IPS-20b (cell line): ENCODE data around the gene TACR1.
A peak's percentile ranks its signal among the peaks of the same experiment; 100 is the strongest.
"Not testable (repeated sequence)": the region's sequence is repeated elsewhere in the genome, so short reads cannot be mapped to it uniquely, and the experiment has no call there.

Source experiments
- H3K27ac ChIP-seq: one replicate; pipeline ENCODE4 v1.5.1; 2013; ENCODE audit warnings: low read length
- H3K27me3 ChIP-seq: 2 replicates; pipeline ENCODE4 v1.6.1; 2013; ENCODE audit warnings: mild to moderate bottlenecking, low read length, inconsistent platforms; ENCODE audit not compliant: insufficient read depth
- H3K36me3 ChIP-seq: 2 replicates; pipeline ENCODE4 v1.6.1; 2013; ENCODE audit warnings: low read depth, mild to moderate bottlenecking, inconsistent platforms, low read length, moderate library complexity; ENCODE audit not compliant: insufficient read depth
- H3K4me1 ChIP-seq: 2 replicates; pipeline ENCODE4 v1.6.1; 2013; ENCODE audit warnings: mild to moderate bottlenecking, control low read depth, inconsistent platforms, low read length, moderate library complexity; ENCODE audit not compliant: insufficient read depth
- H3K4me3 ChIP-seq: 2 replicates; pipeline ENCODE4 v1.5.1; 2013; ENCODE audit warnings: mild to moderate bottlenecking, low read length, inconsistent platforms
- H3K9ac ChIP-seq: 2 replicates; pipeline ENCODE4 v1.6.1; 2013; ENCODE audit warnings: low read depth, mild to moderate bottlenecking, inconsistent platforms, low read length, moderate library complexity
- H3K9me3 ChIP-seq: 2 replicates; pipeline ENCODE4 v1.6.1; 2013; ENCODE audit warnings: mild to moderate bottlenecking, low read depth, low read length, inconsistent platforms; ENCODE audit not compliant: insufficient read depth

The TACR1 gene

GRCh38 chr2:75076088-75076487 lies 123.2 kb downstream of the TACR1 start:
- Histone ChIP-seq H3K4me3 (no peak overlapping the region), H3K36me3 (no peaks in the 10 kb centered on the region), H3K4me1 (no peaks in the 10 kb centered on the region), H3K9me3 (no peaks in the 10 kb centered on the region), H3K27me3 (no peaks in the 10 kb centered on the region), H3K9ac (no peak overlapping the region), H3K27ac (no peak overlapping the region)

- no peak overlapping the region for H3K9ac ChIP-seq
- H3K9me3 ChIP-seq: no peaks in the 10 kb centered on the region
- no peak overlapping the region for H3K27ac ChIP-seq
- H3K27me3 ChIP-seq: no peaks in the 10 kb centered on the region
- H3K4me3 ChIP-seq: no peak overlapping the region
- no peaks in the 10 kb centered on the region for H3K4me1 ChIP-seq
- no peaks in the 10 kb centered on the region for H3K36me3 ChIP-seq
Measured at GRCh38 chr2:75074708-75075107, 124.6 kb downstream of the TACR1 start.

- H3K27me3 ChIP-seq: no peaks in the 10 kb centered on the region
- H3K9ac ChIP-seq: no peak overlapping the region
- no peak overlapping the region for H3K27ac ChIP-seq
- H3K9me3 ChIP-seq: no peaks in the 10 kb centered on the region
- no peaks in the 10 kb centered on the region for H3K4me1 ChIP-seq
- no peaks in the 10 kb centered on the region for H3K36me3 ChIP-seq
- H3K4me3 ChIP-seq: no peak overlapping the region
Measured at GRCh38 chr2:75074228-75074627, 125.1 kb downstream of the TACR1 start.

GRCh38 chr2:75071766-75072165 lies 127.6 kb downstream of the TACR1 start:
- Histone ChIP-seq H3K27me3 (no peaks in the 10 kb centered on the region), H3K36me3 (no peaks in the 10 kb centered on the region), H3K27ac (no peak overlapping the region), H3K4me1 (no peaks in the 10 kb centered on the region), H3K9me3 (no peaks in the 10 kb centered on the region), H3K4me3 (no peak overlapping the region), H3K9ac (no peak overlapping the region)

- no peak overlapping the region for H3K27ac ChIP-seq
- no peaks in the 10 kb centered on the region for H3K36me3 ChIP-seq
- no peaks in the 10 kb centered on the region for H3K4me1 ChIP-seq
- H3K9me3 ChIP-seq: no peaks in the 10 kb centered on the region
- H3K27me3 ChIP-seq: no peaks in the 10 kb centered on the region
- H3K4me3 ChIP-seq: no peak overlapping the region
- H3K9ac ChIP-seq: no peak overlapping the region
Measured at GRCh38 chr2:75068546-75068945, 130.8 kb downstream of the TACR1 start.

GRCh38 chr2:75067506-75067905 lies 131.8 kb downstream of the TACR1 start:
- Histone ChIP-seq H3K27me3 (no peaks in the 10 kb centered on the region), H3K36me3 (no peaks in the 10 kb centered on the region), H3K27ac (no peak overlapping the region), H3K9me3 (no peaks in the 10 kb centered on the region), H3K9ac (no peak overlapping the region), H3K4me1 (no peaks in the 10 kb centered on the region), H3K4me3 (no peak overlapping the region)

GRCh38 chr2:75066121-75066902 lies 133.0 kb downstream of the TACR1 start:
- no peaks in the 10 kb centered on the region for H3K9me3 ChIP-seq
- no peak overlapping the region for H3K27ac ChIP-seq
- no peaks in the 10 kb centered on the region for H3K36me3 ChIP-seq
- H3K4me3 ChIP-seq: no peak overlapping the region
- no peaks in the 10 kb centered on the region for H3K4me1 ChIP-seq
- H3K27me3 ChIP-seq: no peaks in the 10 kb centered on the region
- no peak overlapping the region for H3K9ac ChIP-seq

GRCh38 chr2:75065402-75066008 lies 133.8 kb downstream of the TACR1 start:
- Histone ChIP-seq H3K9me3 (no peaks in the 10 kb centered on the region), H3K27ac (no peak overlapping the region), H3K9ac (no peak overlapping the region), H3K4me1 (no peaks in the 10 kb centered on the region), H3K27me3 (no peaks in the 10 kb centered on the region), H3K36me3 (no peaks in the 10 kb centered on the region), H3K4me3 (no peak overlapping the region)

- Histone ChIP-seq H3K27me3 (no peaks in the 10 kb centered on the region), H3K4me1 (no peaks in the 10 kb centered on the region; the same call in 1 of the 2 replicates), H3K9ac (no peak overlapping the region), H3K9me3 (no peaks in the 10 kb centered on the region), H3K36me3 (no peaks in the 10 kb centered on the region), H3K4me3 (no peak overlapping the region), H3K27ac (no peak overlapping the region)
Measured at GRCh38 chr2:75064691-75065396, 134.5 kb downstream of the TACR1 start.

GRCh38 chr2:75063906-75064305 lies 135.4 kb downstream of the TACR1 start:
- Histone ChIP-seq H3K4me3 (no peak overlapping the region), H3K9me3 (no peaks in the 10 kb centered on the region), H3K36me3 (no peaks in the 10 kb centered on the region), H3K9ac (no peak overlapping the region), H3K27me3 (no peaks in the 10 kb centered on the region), H3K27ac (no peak overlapping the region), H3K4me1 (no peaks in the 10 kb centered on the region; the same call in 1 of the 2 replicates)

- H3K4me1 ChIP-seq: peaks cover 26% of the 10 kb centered on the region
Measured at GRCh38 chr2:75058427-75058826, 140.9 kb downstream of the TACR1 start.

GRCh38 chr2:75057150-75057549 lies 142.2 kb downstream of the TACR1 start:
- not testable (repeated sequence) for H3K9me3 ChIP-seq, H3K27me3 ChIP-seq, H3K36me3 ChIP-seq, H3K27ac ChIP-seq
- Histone ChIP-seq H3K9ac (peak overlapping the region; percentile 68; the same call in 1 of the 2 replicates), H3K4me3 (peak overlapping the region; percentile 32; the same call in 1 of the 2 replicates), H3K4me1 (peaks cover 26% of the 10 kb centered on the region)

More at GRCh38 chr2:75058427-75058826, 140.9 kb downstream of the TACR1 start:
- Histone ChIP-seq H3K9ac (no peak overlapping the region), H3K36me3 (no peaks in the 10 kb centered on the region), H3K4me3 (no peak overlapping the region), H3K27me3 (no peaks in the 10 kb centered on the region), H3K27ac (no peak overlapping the region), H3K9me3 (no peaks in the 10 kb centered on the region)
